K562 (cell line): ENCODE measurements around the gene RAB31. TPM values are rescaled to one million over a fixed set of nuclear protein-coding genes. Genes with fewer than 3 reads are reported as not detected.

Experiments
- ATAC-seq: fragments of 200-7000 bp; cut with Tn5 transposase; 3 replicates; pipeline ENCODE4 v1.9.1; 2020; ENCODE audit warnings: moderate library complexity
- BruUV-seq: library from RNA; stranded (reverse); fragments of 400-500 nt; replicated peaks from 2 replicates; lab custom pipeline; 2021; lab: Mats Ljungman, UMichigan
- CTCF ChIA-PET: fragments of 300-600 bp; formaldehyde crosslinking; extraction: SDS; loops from one replicate; lab custom pipeline; 2021; ENCODE audit warnings: low intra/inter-chr PET ratio; lab: Yijun Ruan, JAX
- POLR2A ChIA-PET: fragments of 300-600, 350-650 bp; sonication (Branson Sonifier 250); formaldehyde crosslinking; extraction: SDS; loops from one replicate; lab custom pipeline; 2021; ENCODE audit warnings: antibody characterized with exemption, inconsistent platforms; lab: Yijun Ruan, JAX
- DNase-seq, 4 experiments: peaks; one replicate each; pipeline versions ENCODE4 v3.0.0 to v3.0.0-alpha.2; 2011 to 2018; ENCODE audit warnings: low spot score in 3 of 4, mixed read lengths in 3 of 4; ENCODE audit errors: extremely low read depth in 1 of 4
- FAIRE-seq: peaks from 2 replicates; lab custom pipeline; 2011; peaks lifted over from hg19 to GRCh38; lab: Jason Lieb, UNC
- H2AFZ ChIP-seq: 2 replicates; pipeline ENCODE4 v1.6.0; 2011; ENCODE audit warnings: low read depth, low read length, control low read depth, inconsistent platforms
- H3K27ac ChIP-seq: fragments of 200-600 bp; 3 replicates; pipeline ENCODE4 v1.8.0; 2011; ENCODE audit warnings: low read depth, mild to moderate bottlenecking, control low read depth, inconsistent platforms, low read length, moderate library complexity, mixed read lengths; ENCODE audit errors: extremely low read depth
- H3K27me3 ChIP-seq, 2 experiments: fragments of 300-600 bp in 1 of 2; 2 replicates in 1 of 2; 3 replicates in 1 of 2; pipeline versions ENCODE4 v1.6.0 to v1.8.0; 2011; ENCODE audit warnings: inconsistent platforms in 2 of 2, low read length in 2 of 2, mild to moderate bottlenecking in 1 of 2, mixed read lengths in 1 of 2, moderate library complexity in 1 of 2; ENCODE audit not compliant: control insufficient read depth in 2 of 2, insufficient read depth in 2 of 2
- H3K36me3 ChIP-seq: fragments of 300-600 bp; 3 replicates; pipeline ENCODE4 v1.8.0; 2011; ENCODE audit warnings: mild to moderate bottlenecking, low read length, inconsistent platforms; ENCODE audit not compliant: control insufficient read depth, insufficient read depth
- H3K4me1 ChIP-seq, 2 experiments: fragments of 200-600 bp in 1 of 2; replicated peaks in 1 of 2; 2 replicates in 1 of 2; 3 replicates in 1 of 2; pipeline versions ENCODE4 v1.5.1 to v1.8.0; 2011; ENCODE audit warnings: inconsistent platforms in 2 of 2, low read length in 2 of 2, mild to moderate bottlenecking in 1 of 2, mixed read lengths in 1 of 2, moderate library complexity in 1 of 2; ENCODE audit not compliant: control insufficient read depth in 2 of 2, insufficient read depth in 2 of 2
- H3K4me2 ChIP-seq: 2 replicates; pipeline ENCODE4 v1.6.1; 2011; ENCODE audit warnings: low read length, control low read depth, inconsistent platforms, mixed read lengths; ENCODE audit not compliant: insufficient read depth
- H3K4me3 ChIP-seq: fragments of 200-600 bp; sonication (generic), shearing (Covaris generic); 2 replicates; pipeline ENCODE4 v1.5.1; 2016; ENCODE audit warnings: control low read depth, inconsistent platforms
- H3K79me2 ChIP-seq: fragments of 200-600 bp; 3 replicates; pipeline ENCODE4 v1.8.0; 2011; ENCODE audit warnings: low read length, inconsistent platforms; ENCODE audit not compliant: control insufficient read depth, insufficient read depth
- H3K9ac ChIP-seq, 2 experiments: 2 replicates each; pipeline versions ENCODE4 v1.6.0 to v1.6.1; 2011; ENCODE audit warnings: low read depth in 2 of 2, low read length in 2 of 2, control low read depth in 1 of 2, inconsistent platforms in 1 of 2, mild to moderate bottlenecking in 1 of 2, mixed read lengths in 1 of 2; ENCODE audit not compliant: insufficient read depth in 1 of 2
- H3K9me1 ChIP-seq: one replicate; pipeline ENCODE4 v1.6.0; 2011; ENCODE audit warnings: inconsistent platforms, mild to moderate bottlenecking, low read length, moderate library complexity; ENCODE audit not compliant: control insufficient read depth, insufficient read depth
- H3K9me3 ChIP-seq: replicated peaks from 2 replicates; pipeline ENCODE4 v1.5.1; 2011; ENCODE audit warnings: low read depth, low read length, inconsistent platforms; ENCODE audit not compliant: control insufficient read depth, insufficient read depth
- H4K20me1 ChIP-seq: replicated peaks from 2 replicates; pipeline ENCODE4 v1.6.1; 2011; ENCODE audit warnings: low read length, inconsistent platforms, mixed read lengths; ENCODE audit not compliant: control insufficient read depth, insufficient read depth
- BCOR ChIP-seq: fragments of 450-650 bp; IDR thresholded peaks from 2 replicates; pipeline ENCODE4 v1.6.1; 2016
- C11orf30 ChIP-seq: fragments of 450-650 bp; IDR thresholded peaks from 2 replicates; pipeline ENCODE4 v1.6.1; 2016; ENCODE audit warnings: low read depth, mild to moderate bottlenecking
- DIDO1 ChIP-seq: fragments of 450-650 bp; IDR thresholded peaks from 2 replicates; pipeline ENCODE4 v1.6.1; 2016; ENCODE audit warnings: low read depth, missing biosample characterization, missing genetic modification characterization
- HIVEP1 ChIP-seq: fragments of 250-450 bp; sonication (Bioruptor Pico); IDR thresholded peaks from 2 replicates; pipeline ENCODE4 v1.4.0; 2020; ENCODE audit warnings: mild to moderate bottlenecking
- JUN ChIP-seq, 2 experiments: sonication (generic) in 1 of 2; formaldehyde crosslinking in 1 of 2; IDR thresholded peaks; 2 replicates each; pipeline versions ENCODE4 v1.6.1 to v1.8.0; 2012 to 2022; ENCODE audit warnings: borderline replicate concordance in 2 of 2, mild to moderate bottlenecking in 2 of 2, improper control_type of control experiment in 1 of 2, low read depth in 1 of 2, low read length in 1 of 2, missing genetic modification reagents in 1 of 2
- MAFF ChIP-seq: IDR thresholded peaks from 2 replicates; pipeline ENCODE4 v1.6.1; 2012; ENCODE audit warnings: low read length, improper control_type of control experiment
- MAFK ChIP-seq: IDR thresholded peaks from 2 replicates; pipeline ENCODE4 v1.6.1; 2011; ENCODE audit warnings: low read length, improper control_type of control experiment
- MLLT1 ChIP-seq, 2 experiments: fragments of 450-650 bp; IDR thresholded peaks; 2 replicates each; pipeline ENCODE4 v1.6.1; 2016
- NCOA2 ChIP-seq, 2 experiments: fragments of 450-650 bp; IDR thresholded peaks; 2 replicates each; pipeline ENCODE4 v1.6.1; 2018; ENCODE audit warnings: mild to moderate bottlenecking in 2 of 2, moderate library complexity in 1 of 2; ENCODE audit not compliant: partially characterized antibody in 2 of 2
- NCOR1 ChIP-seq: fragments of 450-650 bp; IDR thresholded peaks from 2 replicates; pipeline ENCODE4 v1.6.1; 2016; ENCODE audit warnings: mild to moderate bottlenecking, moderate library complexity
- RBM25 ChIP-seq: fragments of 200-400 bp; formaldehyde crosslinking; IDR thresholded peaks from 2 replicates; pipeline ENCODE4 v1.6.1; 2018; ENCODE audit warnings: low read length, low read depth, moderate library complexity; ENCODE audit not compliant: severe bottlenecking
- SMAD4 ChIP-seq: fragments of 250-450 bp; sonication (Bioruptor Pico); conservative IDR thresholded peaks from 2 replicates; pipeline ENCODE4 v1.8.0; 2021; ENCODE audit warnings: inconsistent platforms, mild to moderate bottlenecking, moderate library complexity
- SMARCB1 ChIP-seq: IDR thresholded peaks from 2 replicates; pipeline ENCODE4 v1.6.1; 2011; ENCODE audit warnings: improper control_type of control experiment, low read depth; ENCODE audit not compliant: insufficient read length
- TEAD1 ChIP-seq, 2 experiments: fragments of 450-650 bp in 1 of 2; sonication (generic) in 1 of 2; formaldehyde crosslinking; IDR thresholded peaks; 2 replicates each; pipeline versions ENCODE4 v1.4.0 to v1.8.0; 2020 to 2022; ENCODE audit warnings: mild to moderate bottlenecking in 2 of 2, missing genetic modification reagents in 1 of 2
- ZC3H8 ChIP-seq: fragments of 450-650 bp; IDR thresholded peaks from 2 replicates; pipeline ENCODE4 v1.6.1; 2017
- ZNF121 ChIP-seq: sonication (generic); formaldehyde crosslinking; conservative IDR thresholded peaks from 2 replicates; pipeline ENCODE4 v1.8.0; 2022; ENCODE audit warnings: missing genetic modification reagents
- ZNF316 ChIP-seq: fragments of 450-650 bp; IDR thresholded peaks from 2 replicates; pipeline ENCODE4 v1.6.1; 2016
- WGBS: fragments of 100-300 bp; shearing (Covaris generic); methylation state at CpG from one replicate; pipeline ENCODE4 v1.1.6; 2016; ENCODE audit warnings: low coverage, mixed read lengths; ENCODE audit not compliant: insufficient coverage; ENCODE audit errors: missing lambda C conversion rate; 5-methylcytosine and 5-hydroxymethylcytosine counted together
- in situ Hi-C: fragments of 300-500 bp; cut with MboI; formaldehyde crosslinking; loops from 4 replicates; pipeline ENCODE4 v1.15.0; 2018; ENCODE audit warnings: inconsistent platforms, mixed read lengths
- intact Hi-C: fragments of 100-400 bp; cut with micrococcal nuclease; formaldehyde crosslinking; loops from 2 replicates; pipeline ENCODE4 v1.14.2; 2022
- polyA plus RNA-seq, 8 experiments: library from polyadenylated mRNA; depleted of rRNA in 4 of 8; stranded (reverse) in 5 of 8; unstranded in 3 of 8; fragments of >200 nt; fragmentation: Nextera tagmentation in 2 of 8; fragmentation: Illumina TruSeq in 1 of 8; extraction: Ambion mirVana in 2 of 8; extraction: Trizol in 1 of 8; gene quantifications; 2 replicates each; pipeline versions ENCODE4 v1.2.1 to v1.2.3, GENCODE V29; 2011 to 2014; ENCODE audit warnings: inconsistent platforms in 1 of 8, missing spikeins in 1 of 8
- total RNA-seq, 7 experiments: library from RNA; depleted of rRNA in 6 of 7; stranded (reverse); fragments of >200 nt in 6 of 7; fragmentation: Illumina TruSeq in 2 of 7; extraction: Trizol in 2 of 7; gene quantifications; 2 replicates each; pipeline versions ENCODE4 v1.2.1 to v1.2.3, GENCODE V29; 2011 to 2021; ENCODE audit warnings: low replicate concordance in 1 of 7
- TF ChIP-seq, protein P1 (sequence below): sonication (generic); formaldehyde crosslinking; IDR thresholded peaks from 2 replicates; pipeline ENCODE4 v1.8.0; 2022; ENCODE audit warnings: mild to moderate bottlenecking, missing genetic modification reagents

Gene RAB31
- total and polyA plus RNA-seq, 9 of the 15 experiments (the other 6 are each of a cell fraction or from before 2014, with no cell fraction given) = 20.7 to 70.4 (median 41.3) TPM

DNA sequence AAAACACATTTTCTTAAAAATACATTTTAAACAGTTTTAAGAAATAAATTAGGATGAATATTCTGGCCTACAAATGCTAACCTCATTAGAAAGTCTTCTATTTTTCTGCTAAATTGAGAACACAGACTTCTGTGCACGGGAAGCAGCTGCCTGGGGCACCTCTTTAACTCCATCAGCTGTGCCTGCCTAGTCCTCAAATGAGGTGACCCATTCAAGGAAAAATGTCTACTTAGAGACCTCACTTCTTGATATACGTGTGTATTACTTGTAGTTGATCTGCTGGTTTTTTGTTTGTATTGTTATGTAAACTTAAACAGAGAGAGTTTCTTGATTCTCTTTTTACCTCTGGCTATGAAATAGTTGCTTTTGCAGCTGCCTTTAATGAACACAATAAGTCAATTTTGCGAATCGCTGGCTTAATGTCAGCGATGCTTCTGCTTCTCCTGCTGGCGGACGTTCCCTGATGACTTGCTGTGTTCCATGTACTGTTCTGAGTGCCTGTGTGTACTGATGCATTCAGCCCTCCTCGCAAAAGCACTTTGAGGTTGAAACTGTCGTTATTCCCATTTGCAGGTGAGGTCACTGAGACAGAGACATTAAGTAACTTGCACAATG is 88.9 kb downstream of the RAB31 start (continued):
- TF ChIP-seq MLLT1 (IDR thresholded peaks at IDR 0.05) = peak in 1 of 2 experiments; percentile 89; a peak in 2 of 4 replicates
- TF ChIP-seq NCOR1 = no peak
- TF ChIP-seq NCOA2 (IDR thresholded peaks at IDR 0.05; ENCODE audit: partially characterized antibody in 2 of 2) = no peak
- TF ChIP-seq, protein P1, sequence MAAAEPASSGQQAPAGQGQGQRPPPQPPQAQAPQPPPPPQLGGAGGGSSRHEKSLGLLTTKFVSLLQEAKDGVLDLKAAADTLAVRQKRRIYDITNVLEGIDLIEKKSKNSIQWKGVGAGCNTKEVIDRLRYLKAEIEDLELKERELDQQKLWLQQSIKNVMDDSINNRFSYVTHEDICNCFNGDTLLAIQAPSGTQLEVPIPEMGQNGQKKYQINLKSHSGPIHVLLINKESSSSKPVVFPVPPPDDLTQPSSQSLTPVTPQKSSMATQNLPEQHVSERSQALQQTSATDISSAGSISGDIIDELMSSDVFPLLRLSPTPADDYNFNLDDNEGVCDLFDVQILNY (CRISPR knock-in tag) = no peak

- intact Hi-C loops (loop anchor here (1.0 to 5.0 kb wide), 4 partner anchors 22 to 120 kb away; partner anchors contain the start of gene RAB31), in situ Hi-C loops (no loop called here)
- Histone ChIP-seq H3K4me1 (peaks cover 34 to 36% of the 10 kb centered on the region in 2 experiments), H3K27ac (peak overlapping the region; percentile 95), H3K9ac (peak overlapping the region; percentile 67 to 89; a peak in 3 of 4 replicates), H3K9me1 (no peaks in the 10 kb centered on the region), H3K9me3 (peaks cover 5% of the 10 kb centered on the region), H3K4me2 (peak overlapping the region; percentile 93), H4K20me1 (no peaks in the 10 kb centered on the region), H3K27me3 (no peaks in the 10 kb centered on the region), H3K79me2 (peaks cover 28% of the 10 kb centered on the region), H3K36me3 (peaks cover 8% of the 10 kb centered on the region), H3K4me3 (no peak overlapping the region), H2AFZ (peak overlapping the region; percentile 52)
- FAIRE-seq = no peak
- no peak for ATAC-seq
- WGBS = 57% methylated on average over 4 of the region's 4 CpGs
- DNase-seq = no peak
- CTCF ChIA-PET = no interaction called here
- POLR2A ChIA-PET = interaction anchor here (0.8 to 3.1 kb wide), 12 partner anchors 9 to 192 kb away, joined by 3 to 13 read pairs (median 6); partner anchors contain the start of gene VAPA
- BruUV-seq = no TSS peak
- TF ChIP-seq BCOR (peak; percentile 73), MAFK (peak; percentile 24; the same call in 1 of the 2 replicates), JUN (IDR thresholded peaks at IDR 0.05; ENCODE audit: borderline replicate concordance, low read depth, low read length) (no peak), JUN (CRISPR knock-in tag; IDR thresholded peaks at IDR 0.05; ENCODE audit: borderline replicate concordance) (0 out of 2 replicates have a peak, but pooled peaks have one; percentile 27), ZNF316 (peak; percentile 88), ZC3H8 (no peak), MAFF (0 out of 2 replicates have a peak, but pooled peaks have one; percentile 42), ZNF121 (CRISPR knock-in tag) (peak; percentile 86), SMAD4 (0 out of 2 replicates have a peak, but pooled peaks have one; percentile 10), DIDO1 (tag) (no peak), TEAD1 (CRISPR knock-in tag; IDR thresholded peaks at IDR 0.05) (0 out of 4 replicates have a peak, but pooled peaks of 1 of the 2 experiments have one; percentile 18), C11orf30 (peak; percentile 75), RBM25 (peak; percentile 54), HIVEP1 (CRISPR knock-in tag) (0 out of 2 replicates have a peak, but pooled peaks have one; percentile 40), SMARCB1 (peak; percentile 86)
Measured at GRCh38 chr18:9802175-9803062, 94.3 kb downstream of the RAB31 start.
